GM19452 (cell line): ENCODE measurements around the gene IL2.

Experiments
- ATAC-seq: cut with Tn5 transposase; IDR thresholded peaks from one replicate; pipeline ENCODE4 v1.9.1; 2021; ENCODE audit not compliant: unreplicated experiment

Gene IL2

DNA sequence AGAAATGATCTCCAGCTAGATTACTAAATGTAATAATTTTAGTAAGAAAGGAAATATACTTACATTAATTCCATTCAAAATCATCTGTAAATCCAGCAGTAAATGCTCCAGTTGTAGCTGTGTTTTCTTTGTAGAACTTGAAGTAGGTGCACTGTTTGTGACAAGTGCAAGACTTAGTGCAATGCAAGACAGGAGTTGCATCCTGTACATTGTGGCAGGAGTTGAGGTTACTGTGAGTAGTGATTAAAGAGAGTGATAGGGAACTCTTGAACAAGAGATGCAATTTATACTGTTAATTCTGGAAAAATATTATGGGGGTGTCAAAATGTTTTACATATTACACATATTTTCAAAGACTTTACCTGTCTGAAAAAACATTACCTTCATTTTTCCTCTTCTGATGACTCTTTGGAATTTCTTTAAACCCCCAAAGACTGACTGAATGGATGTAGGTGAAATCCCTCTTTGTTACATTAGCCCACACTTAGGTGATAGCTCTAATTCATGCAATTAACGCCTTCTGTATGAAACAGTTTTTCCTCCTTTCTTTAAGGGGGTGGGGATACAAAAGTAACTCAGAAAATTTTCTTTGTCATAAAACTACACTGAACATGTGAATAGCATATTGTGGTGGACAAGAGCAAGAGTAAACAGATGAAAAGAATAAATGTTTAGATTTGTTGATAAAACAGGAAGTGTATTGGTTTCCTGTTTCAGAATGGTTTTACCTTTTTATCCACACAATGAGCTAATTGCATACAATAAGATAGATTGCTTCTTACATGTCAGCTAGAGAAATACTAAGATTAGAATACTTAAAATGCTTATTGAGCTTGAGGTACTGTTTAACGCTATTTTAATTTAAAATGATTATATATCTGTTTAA is at the start of gene IL2:
Gene IL2, minus strand, starts transcription at position 495 of the 886 bp plus-strand sequence. Its CDS starts 285 bp downstream, at position 210.
- no peak for ATAC-seq

DNA sequence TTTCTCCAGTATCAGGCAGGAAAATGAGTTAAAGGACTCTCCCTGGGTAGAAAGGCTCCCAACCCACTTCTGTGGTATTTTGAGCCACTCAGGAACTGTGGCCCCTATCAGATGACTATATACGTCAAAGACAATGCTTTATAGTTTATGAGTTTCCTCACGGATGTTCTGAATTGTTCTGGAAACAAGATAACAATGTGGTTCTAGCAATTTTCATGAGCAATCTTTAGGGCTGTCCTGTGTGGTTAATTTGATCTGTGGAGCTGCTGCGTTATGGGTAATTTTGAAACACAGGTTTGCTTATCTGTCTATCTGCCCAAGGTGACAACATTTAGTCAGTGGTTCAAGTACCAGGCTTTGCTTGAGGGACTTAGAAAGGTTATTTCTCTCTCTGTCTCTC is 46.7 kb upstream of the IL2 start:
- ATAC-seq = no peak

DNA sequence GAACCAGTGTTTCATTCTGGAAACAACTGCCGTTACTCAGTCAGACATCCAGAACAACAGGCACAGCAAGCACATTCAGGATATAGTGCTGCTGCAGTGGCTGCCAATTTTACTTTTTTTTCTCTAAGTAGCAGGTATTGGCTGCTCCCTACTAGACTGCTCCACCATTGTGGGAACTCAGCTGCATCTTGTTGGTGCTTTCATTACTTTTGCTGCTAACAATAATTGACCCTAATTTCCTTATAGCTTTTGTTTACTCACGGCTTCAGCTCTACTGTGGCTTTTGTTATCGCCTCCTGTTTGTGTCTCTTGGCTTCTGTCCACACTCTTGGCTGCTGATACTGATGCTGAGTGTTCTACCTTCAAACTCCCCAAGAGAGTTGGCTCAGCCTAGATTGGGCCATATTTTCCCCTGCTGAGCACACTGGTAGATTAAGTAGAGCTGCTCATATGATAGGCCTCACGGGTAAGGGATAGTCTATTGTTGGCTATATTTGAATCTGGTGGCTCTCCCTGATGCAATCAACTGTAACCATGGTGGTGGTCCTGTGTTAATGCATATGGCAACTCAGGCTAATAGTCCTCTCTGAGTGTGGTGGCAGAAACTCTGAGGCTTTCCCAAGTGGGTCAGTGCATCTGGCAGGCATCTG is 44.5 kb upstream of the IL2 start:
- ATAC-seq = no peak

DNA sequence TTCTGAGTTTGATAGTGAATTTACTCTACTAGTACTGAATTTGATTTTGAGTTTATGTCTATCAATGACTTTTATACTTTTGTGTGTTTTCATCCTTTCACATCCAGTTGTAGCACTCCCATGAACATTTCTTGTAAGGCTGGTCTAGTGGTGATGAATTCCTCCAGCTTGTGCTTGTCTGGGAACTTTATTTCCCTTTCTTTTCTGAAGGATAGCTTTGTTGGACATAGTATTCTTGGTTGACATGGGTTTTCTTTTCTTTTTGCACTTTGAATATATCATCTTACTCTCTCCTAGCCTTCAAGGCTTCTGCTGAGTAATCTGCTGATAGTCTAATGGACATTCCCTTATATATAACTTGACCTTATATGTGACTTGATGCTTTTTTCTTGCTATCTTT is 32.5 kb upstream of the IL2 start:
- no peak for ATAC-seq

DNA sequence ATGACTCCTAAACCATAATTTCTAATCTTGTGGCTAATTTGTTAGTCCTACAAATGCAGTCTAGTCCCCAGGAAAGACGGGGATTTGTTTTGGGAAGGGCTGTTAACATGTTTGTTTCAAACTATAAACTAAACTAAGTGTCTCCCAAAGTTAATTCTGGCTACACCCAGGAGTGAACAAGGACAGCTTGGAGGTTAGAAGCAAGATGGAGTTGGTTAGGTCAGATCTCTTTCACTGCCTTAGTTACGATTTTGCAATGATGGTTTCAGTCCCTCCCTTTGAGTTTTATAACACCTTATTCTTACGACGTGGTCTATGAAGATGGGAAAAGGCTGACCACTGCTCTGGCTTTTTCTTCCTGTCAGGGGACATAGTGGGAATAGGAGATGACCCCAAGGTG is 27.0 kb upstream of the IL2 start:
- ATAC-seq = no peak

DNA sequence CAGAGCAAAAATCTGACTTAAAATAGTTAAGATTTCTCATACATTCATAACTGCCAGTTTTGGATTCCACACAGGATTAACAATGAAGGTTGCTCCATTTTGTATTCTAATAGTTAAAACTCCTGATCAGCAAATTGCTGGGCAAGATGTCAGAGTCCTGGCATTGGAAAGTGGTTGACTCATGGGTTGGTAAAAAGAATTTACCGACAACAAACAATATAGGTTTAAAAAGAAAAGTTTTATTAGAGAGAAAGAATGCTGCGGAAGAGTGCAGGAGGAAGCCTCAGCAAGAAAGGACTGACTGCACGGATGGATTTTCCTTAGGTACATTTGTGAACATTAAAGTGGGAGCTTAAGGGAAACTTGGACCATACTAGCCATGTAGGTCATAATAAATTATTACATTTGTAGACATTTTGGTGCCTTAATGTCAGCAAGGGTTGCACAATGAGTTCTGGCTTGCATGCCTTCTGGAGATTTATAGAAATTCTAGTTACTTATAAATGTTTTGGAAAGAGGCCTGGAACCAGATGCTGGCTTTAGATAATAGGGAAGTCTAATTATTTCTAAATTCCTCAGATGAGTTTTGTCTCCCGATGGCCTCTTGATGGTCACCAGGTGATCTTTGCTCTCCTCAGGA is 25.4 kb upstream of the IL2 start:
- ATAC-seq = no peak

DNA sequence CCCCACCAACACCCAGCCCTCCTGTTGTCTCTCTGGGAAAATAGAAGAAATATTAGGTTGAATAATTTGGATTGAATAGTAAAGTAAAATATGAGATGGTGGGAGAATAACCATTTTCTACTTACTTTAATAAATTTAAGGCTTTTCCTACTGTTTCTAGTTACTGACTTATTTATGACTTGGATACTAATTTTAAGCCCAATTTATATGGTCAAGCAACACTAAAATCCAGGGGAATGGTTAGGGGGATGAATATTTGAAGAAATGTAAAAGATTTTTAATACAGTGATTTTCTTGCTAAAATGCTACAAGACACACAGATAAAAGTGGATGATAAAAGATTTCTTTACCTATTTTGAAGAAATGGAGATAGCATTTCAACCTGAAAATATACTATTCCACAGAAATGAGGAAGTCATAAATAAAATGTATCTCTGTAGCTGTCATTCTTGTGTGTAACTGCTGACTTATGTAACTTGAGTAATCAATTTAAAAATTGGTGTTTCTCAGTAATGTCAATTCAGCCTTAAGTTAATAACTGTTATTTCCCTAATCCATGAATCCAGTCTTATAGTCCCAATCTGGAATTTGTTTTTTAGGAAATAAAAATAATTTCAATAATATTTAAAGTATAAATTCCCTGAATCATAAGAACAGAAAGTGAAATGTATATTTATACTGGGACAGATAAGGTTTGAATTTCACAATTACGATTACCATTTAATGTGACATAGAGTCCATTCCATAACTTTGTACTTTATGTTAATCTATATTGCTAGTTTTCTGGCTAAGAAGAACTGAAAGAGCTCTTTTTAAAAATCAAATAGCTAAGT is 24.3 kb upstream of the IL2 start:
- ATAC-seq = no peak

DNA sequence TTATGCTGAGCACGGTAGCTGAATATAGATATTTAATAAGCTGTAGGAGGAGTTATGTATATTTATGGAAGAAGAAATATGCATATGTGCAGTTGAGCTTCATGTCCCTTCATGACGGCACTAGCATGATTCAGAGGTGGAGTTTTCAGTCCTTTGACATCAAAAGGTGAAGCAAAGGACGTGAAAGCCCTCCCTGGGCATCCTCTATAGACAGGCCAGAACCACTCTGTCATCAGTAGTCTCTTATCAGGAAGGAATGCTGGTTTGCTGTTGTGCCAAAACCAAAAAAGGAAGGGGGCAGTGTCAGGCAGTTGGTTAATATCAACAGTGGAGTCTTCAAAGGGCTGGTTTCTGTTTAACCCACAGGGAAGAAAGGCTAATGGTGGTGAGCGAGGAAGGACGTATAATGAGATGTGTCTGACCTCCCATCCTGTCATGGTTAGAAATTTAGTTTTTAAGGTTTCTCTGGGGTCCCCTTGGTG is 23.5 kb upstream of the IL2 start:
- ATAC-seq = no peak

DNA sequence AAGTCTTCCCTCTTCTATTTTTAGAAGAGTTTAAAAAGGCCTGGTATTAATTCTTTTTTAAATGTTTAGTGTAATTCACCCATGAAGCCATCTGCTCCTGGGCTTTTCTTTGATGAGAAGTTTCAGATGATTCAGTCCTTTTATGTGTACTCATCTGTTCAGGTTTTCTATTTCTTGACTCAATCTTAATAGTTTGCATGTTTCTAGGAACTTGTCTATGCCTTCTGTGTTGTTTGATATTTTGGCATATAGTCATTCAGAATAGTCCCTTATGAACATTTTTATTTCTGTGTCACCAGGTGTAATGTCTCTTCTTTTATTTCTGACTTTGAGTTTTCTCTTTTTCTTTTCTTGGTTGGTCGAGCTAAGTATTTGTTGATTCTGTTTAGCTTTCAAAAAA is 20.2 kb upstream of the IL2 start:
- ATAC-seq = no peak

DNA sequence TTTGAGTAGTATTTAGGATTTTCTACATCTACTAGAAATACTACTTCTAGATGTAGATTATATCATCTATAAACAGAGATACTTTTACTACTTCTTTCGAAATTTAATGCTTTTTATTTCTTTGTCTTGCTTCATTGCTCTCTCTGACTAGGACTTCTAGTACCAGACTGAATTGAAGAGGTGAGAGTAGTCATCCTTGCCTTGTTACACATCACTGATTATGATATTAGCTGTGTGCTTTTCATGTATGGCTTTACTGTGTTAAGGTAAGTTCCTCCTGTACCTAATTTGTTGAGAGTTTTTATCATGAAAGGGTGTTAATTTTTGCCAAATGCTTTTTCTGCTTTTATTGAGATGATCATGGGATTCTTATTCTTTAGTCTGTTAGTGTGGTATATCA is 19.6 kb upstream of the IL2 start:
- ATAC-seq = no peak

DNA sequence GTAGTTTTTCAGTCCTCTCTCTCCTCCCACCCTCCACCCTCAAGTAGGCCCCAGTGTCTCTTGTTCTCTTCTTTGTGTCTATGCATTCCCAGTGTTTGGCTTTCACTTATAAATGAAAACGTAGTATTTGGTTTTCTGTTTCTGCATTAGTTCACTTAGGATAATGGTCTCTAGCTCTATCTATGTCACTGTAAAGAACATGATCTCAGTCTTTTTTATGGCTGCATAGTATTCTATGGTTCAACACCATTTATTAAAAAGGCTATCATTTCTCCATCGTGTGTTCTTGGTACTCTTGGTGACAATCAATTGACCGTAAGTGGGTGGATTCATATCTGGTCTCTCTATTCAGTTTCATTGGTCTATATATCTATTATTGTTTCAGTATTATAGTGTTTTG is 18.7 kb upstream of the IL2 start:
- ATAC-seq = no peak

DNA sequence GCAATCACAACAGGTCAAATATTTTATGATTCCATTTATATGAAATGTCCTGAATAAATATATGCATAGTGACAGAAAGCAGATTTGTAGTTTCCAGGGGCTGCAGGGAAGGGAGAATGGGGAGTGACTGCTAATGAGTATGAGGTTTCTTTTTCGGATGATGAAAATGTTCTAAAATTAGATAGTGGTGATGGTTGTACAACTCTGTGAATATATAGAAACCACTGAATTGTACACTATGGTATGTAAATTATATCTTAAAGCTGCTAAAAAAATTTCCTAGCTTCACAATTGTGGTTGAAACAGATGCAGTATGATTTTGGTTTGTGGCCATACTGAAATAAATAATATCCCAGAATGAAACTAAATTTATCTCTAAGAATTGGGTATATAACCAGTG is 12.9 kb upstream of the IL2 start:
- no peak for ATAC-seq

DNA sequence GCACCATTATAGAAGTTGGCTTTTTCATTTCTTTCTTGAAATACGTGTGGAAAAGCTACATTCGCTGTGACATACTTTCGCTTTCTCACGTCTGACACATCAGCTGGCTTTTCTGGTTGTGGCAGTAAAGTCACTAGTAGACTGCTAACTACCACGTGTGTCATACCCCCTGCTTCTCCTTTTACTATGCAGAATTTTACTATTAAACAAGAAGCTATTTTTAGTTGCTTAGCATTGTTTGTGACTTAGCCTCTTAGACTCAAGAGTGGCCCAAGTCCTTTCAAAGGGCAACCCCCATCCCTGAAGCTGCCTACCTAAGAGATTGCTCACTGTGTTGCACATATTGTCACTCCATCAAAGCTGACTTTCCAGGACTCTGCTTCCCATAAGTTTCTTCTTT is 2.1 kb upstream of the IL2 start:
- ATAC-seq = peak; percentile 73

DNA sequence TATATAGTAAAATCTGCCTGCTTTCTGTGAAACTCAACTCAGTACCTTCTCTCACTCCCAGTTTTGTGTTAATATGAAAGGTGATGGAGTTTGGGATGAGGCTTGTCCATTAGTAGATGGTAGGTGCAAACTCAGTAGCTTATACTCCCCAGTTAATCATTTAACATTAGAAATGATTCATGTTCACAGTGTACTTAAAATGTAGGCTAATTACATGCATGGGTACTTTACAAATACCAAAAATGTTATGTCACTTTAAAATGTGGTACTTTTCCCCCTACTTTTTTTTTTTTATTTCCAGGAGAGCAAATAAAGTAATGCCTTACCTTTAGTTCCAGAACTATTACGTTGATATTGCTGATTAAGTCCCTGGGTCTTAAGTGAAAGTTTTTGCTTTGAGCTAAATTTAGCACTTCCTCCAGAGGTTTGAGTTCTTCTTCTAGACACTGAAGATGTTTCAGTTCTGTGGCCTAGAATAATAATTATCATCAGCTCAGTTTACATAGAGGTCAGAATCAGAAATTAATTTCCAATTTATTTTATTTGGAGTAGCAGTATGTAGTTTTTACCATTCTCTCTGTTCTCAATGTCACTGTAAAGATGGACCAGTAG is 3.0 kb downstream of the IL2 start:
- ATAC-seq = no peak

DNA sequence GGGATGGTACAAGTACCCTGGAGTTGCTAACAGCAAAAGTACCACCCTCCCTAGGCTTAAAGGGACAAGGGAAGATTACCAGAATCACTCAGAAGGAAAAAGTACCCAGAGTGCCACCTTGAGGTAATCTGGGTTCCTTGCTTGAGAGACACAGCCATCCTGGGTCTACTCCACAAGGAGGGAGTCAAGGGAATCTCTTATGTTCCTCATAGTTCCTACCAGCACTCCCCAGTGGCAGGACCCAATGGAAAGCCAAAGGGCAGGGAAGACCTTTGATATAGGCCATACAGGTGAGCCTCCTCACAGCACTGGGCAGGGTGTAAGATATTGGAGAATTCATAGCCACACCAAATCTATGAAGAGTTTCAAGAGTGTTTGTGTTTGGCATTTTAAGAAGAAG is 5.7 kb downstream of the IL2 start:
- ATAC-seq = no peak

DNA sequence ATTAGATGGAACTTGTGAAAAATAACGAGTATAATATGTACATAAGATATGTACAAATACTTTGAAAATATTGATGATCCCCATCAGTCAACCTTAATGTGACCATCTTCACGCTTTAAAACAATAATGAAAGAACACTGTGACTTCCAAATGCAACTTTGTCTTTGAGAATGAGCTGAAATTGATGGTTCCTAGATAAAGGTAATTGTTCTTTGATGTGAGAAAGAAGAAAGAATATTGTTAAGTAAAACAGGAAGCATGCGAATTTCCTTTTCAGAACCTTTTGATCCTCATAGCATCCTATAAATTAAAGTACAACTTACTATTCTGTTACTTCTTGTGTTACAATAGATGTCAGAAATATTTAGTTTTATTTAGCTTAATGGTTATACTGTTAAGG is 22.2 kb downstream of the IL2 start:
- no peak for ATAC-seq

DNA sequence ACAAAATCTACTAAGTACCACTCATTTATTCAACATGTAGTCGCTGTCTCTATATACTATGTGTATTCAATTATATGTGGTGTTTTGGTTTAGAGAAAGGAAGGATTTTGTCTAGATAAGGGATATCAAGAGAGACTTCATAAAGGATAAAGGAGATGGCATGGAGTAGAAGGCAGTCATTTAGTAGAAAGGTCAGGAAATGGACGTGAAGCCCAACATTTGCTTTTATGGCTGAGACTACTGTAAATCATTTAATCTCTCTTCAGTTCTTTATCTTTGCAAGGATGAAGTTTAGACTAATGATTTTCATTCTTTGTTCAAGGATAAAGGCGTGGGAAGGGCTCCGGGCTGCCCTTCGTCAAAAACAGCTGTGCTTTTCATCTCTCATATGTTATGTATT is 25.2 kb downstream of the IL2 start:
- ATAC-seq = no peak

DNA sequence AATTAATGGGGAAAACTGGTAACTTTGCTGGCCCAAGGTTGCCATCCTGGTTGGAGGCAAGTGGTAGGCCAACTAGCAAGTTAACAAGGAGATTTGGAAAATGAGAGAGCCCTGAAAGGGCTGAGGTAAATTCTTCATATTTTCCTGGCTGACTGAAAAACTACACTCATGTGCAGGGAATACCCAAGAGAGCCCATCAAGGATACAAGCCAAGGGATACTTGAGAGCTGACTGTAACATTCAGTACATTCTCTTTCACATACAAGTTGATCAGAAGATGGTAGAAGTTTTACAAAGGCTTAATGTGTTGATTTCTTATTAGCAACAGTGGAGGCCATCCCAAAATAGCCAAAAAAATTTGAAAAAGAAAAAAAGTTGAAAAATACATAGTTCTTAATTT is 33.3 kb downstream of the IL2 start:
- no peak for ATAC-seq

DNA sequence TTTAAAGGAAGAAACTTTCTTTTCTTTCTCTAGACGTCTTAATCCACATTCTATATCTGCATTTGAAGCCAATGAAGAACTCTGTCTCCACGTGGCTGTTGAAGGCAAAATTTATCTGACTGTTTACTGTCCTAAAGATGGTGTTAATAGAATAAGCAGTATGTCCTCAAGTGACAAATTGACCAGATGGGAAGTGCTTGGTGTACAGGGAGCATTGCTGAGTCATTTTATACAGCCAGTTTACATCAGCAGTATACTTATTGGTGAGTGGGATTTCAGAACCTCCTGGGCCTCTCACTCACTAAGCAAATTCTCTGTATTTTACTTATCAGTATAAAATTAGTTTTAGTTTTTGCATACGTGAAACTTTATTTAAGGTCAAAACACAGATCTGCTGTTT is 44.0 kb downstream of the IL2 start:
- ATAC-seq = no peak

DNA sequence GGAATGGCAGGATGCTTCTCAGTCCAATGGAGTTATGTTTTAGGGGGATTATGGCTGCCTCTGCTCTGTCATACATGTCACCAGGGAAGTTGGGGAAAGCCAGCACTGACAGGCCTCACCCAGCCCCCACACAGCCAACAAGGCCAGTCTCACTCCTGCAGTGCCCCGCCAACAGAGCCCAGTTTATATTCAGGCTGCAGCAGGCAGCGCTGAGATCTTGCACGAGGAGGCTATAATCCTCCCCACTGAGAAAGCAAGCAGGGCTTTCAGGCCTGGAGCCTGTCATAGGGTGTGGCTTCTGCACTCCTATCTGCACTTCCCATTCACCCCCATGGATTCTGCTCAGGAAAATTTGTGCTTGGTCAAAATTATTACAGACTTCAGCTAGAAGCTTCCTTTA is 52.7 kb downstream of the IL2 start:
- no peak for ATAC-seq
